Activated CD8-positive, alpha-beta memory T cell treated with anti-CD3 and anti-CD28 coated beads for 4 hours (primary cell): ENCODE data around the gene KHDC1.
"Not testable (repeated sequence)": the region's sequence is repeated elsewhere in the genome, so short reads cannot be mapped to it uniquely, and the experiment has no call there.

Experiments used
- DNase-seq, 2 donors: peaks; one replicate each; pipeline ENCODE4 v3.0.0-alpha.2; 2020; ENCODE audit warnings: low read depth in 2 of 2

KHDC1 gene

GRCh38 chr6:73250016-73250415, 13.0 kb downstream of the KHDC1 start:
- DNase-seq, result no peak

- DNase-seq, result no peak
Measured at GRCh38 chr6:73248192-73248903, 14.6 kb downstream of the KHDC1 start.

GRCh38 chr6:73242001-73242400, 21.0 kb downstream of the KHDC1 start:
- no peak for DNase-seq

DNA sequence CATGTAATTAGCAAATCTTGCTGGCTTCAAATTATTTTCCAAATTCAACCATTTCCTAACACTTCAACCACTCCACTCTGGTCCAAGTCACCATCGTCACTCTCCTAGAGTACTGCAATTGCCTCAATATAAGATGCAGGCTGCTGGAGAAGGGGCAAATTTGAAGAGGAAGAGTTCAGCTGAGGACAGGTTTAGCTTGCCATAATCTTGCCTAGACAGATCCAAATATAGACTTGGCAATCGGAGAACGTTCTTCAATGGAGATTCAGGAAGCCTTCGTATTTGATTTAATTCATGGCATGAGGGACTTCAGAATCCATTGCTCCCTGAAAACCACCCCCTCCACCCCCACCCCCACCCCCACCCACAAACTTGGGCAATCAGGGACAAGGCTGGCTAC, 22.3 kb downstream of the KHDC1 start:
- DNase-seq, result no peak

- DNase-seq, result no peak
Measured at GRCh38 chr6:73236144-73236750, 26.7 kb downstream of the KHDC1 start.

GRCh38 chr6:73234733-73235132, 28.3 kb downstream of the KHDC1 start:
- no peak for DNase-seq

DNA sequence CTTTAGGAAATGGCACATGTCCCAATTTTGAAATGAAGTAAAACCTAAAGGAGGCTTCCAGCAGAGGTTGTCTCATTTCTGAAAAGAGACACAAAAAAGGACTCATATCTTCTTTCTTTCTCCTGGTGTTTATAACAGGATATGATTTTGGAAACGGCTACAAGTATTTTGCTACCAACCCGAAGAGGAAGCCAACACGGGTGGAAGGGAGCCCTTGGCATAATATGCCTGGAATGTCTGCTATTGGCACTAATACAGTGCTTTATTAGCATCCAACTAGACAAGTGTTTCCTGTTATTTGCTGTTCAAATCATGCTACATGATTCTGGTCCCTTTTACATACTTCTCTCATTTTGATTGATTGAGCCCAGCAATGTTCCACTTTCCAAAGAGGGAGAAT, 29.0 kb downstream of the KHDC1 start:
- not testable (repeated sequence) for DNase-seq

GRCh38 chr6:73233048-73233447, 29.9 kb downstream of the KHDC1 start:
- no peak for DNase-seq

- DNase-seq, result no peak
Measured at GRCh38 chr6:73231986-73232391, 31.0 kb downstream of the KHDC1 start.

DNA sequence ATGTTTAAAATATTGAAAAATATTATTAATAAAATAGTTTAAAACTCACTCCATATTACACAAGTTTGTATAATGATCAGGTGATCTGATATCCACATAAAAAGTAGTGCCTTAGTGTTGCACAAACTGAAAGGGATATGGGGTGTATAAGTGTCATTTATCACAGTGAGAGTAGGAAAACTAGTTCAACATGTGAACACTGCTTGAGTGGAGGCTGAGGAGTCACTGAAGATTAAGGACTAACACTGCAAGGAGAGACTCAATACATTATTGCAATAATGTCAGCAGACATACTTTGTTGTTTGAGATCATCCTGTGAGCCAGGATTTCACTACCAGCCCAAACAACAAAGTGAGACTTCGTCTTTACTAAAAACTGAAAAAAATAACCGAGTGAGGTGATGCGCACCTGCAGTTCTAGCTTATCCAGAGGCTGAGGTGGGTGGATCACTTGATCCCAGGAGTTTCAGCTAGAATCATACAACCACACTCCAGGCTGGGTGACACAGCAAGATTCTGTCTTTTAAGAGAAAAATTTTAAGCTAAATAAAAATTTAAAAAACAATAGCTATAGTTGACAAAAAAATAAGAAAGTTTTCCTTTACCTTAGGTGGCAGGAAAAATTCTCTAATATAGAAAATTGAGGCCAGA, 35.3 kb downstream of the KHDC1 start:
- no peak for DNase-seq

DNA sequence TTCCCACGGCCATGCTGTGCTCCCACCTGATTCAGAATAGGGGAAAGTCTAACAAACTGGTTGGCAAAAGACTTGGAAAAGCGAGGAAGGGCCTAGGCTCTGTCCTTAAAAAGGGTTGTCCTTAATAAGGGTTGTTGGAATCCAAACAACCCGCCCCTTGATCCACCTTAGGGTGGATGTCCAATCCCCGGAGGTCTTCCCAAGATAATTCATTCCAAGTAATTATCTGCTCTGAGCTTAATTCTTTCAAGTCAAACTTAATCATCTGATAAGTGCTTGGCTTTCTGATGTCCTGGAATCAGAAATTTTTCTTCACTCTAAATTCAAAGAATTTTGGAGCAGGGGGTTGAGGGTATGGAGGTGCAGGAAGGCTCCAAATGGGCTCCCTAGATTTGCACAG, 37.6 kb downstream of the KHDC1 start, which contains the start of gene KHDC1L:
Gene KHDC1L, minus strand, starts transcription at position 101 of the 400 bp plus-strand sequence. Its CDS starts 88 bp downstream, at position 13.
- no peak for DNase-seq

- no peak for DNase-seq
Measured at GRCh38 chr6:73216859-73217258, 46.1 kb downstream of the KHDC1 start.

GRCh38 chr6:73209117-73209516, 53.9 kb downstream of the KHDC1 start:
- no peak for DNase-seq

- DNase-seq, result no peak
Measured at GRCh38 chr6:73207221-73207837, 55.7 kb downstream of the KHDC1 start.

GRCh38 chr6:73204252-73204651, 58.7 kb downstream of the KHDC1 start:
- DNase-seq, result no peak

- no peak for DNase-seq
Measured at GRCh38 chr6:73203098-73203497, 59.9 kb downstream of the KHDC1 start.

- no peak for DNase-seq
Measured at GRCh38 chr6:73200735-73201134, 62.3 kb downstream of the KHDC1 start.

GRCh38 chr6:73200247-73200646, 62.7 kb downstream of the KHDC1 start:
- DNase-seq, result no peak

DNA sequence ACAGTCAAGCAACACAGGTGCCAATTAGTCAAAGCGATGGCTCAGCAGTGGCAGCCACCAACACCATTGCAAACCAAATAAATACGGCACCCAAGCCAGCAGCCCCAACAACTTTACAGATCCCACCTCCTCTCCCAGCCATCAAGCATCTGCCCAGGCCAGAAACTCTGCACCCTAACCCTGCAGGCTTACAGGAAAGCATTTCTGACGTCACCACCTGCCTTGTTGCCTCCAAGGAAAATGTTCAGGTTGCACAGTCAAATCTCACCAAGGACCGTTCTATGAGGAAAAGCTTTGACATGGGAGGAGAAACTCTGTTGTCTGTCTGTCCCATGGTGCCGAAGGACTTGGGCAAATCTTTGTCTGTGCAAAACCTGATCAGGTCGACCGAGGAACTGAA, 68.3 kb downstream of the KHDC1 start:
- no peak for DNase-seq

- not testable (repeated sequence) for DNase-seq
Measured at GRCh38 chr6:73193302-73193701, 69.7 kb downstream of the KHDC1 start.
